SK-N-SH (cell line): ENCODE data around the gene LGR4. TPM values are rescaled to one million over a fixed set of nuclear protein-coding genes. Genes with fewer than 3 reads are reported as not detected.

Experiments
- CTCF ChIA-PET: fragments of 300-600, 350-600 bp; formaldehyde crosslinking; extraction: SDS; loops from one replicate; lab custom pipeline; 2021; lab: Yijun Ruan, JAX
- POLR2A ChIA-PET: fragments of 350-600 bp; sonication (Branson Sonifier 250); formaldehyde crosslinking; extraction: SDS; loops from one replicate; lab custom pipeline; 2020; ENCODE audit warnings: antibody characterized with exemption, inconsistent platforms; lab: Yijun Ruan, JAX
- DNase-seq: peaks from one replicate; pipeline ENCODE4 v3.0.0; 2012
- H2AFZ ChIP-seq: fragments of 200-600 bp; sonication (generic); 2 replicates; pipeline ENCODE4 v1.8.1; 2016; ENCODE audit warnings: antibody characterized with exemption, mild to moderate bottlenecking, low read depth
- H3F3A ChIP-seq: fragments of 200-600 bp; sonication (generic); replicated peaks from 2 replicates; pipeline ENCODE3; 2016; ENCODE audit warnings: antibody characterized with exemption, mild to moderate bottlenecking; ENCODE audit not compliant: insufficient read depth
- H3K27ac ChIP-seq, 2 experiments: fragments of 200-500 bp in 1 of 2; fragments of 200-600 bp in 1 of 2; sonication (Bioruptor generic) in 1 of 2; sonication (generic), shearing (Covaris generic) in 1 of 2; 2 replicates each; pipeline versions ENCODE4 v1.5.1 to v1.6.1; 2014 to 2016; ENCODE audit warnings: low read depth in 2 of 2, inconsistent platforms in 1 of 2, low read length in 1 of 2, mild to moderate bottlenecking in 1 of 2, mixed read lengths in 1 of 2
- H3K27me3 ChIP-seq: fragments of 200-600 bp; sonication (generic), shearing (Covaris generic); 2 replicates; pipeline ENCODE4 v1.6.1; 2016; ENCODE audit warnings: mixed run types; ENCODE audit not compliant: insufficient read depth
- H3K36me3 ChIP-seq, 2 experiments: fragments of 200-500 bp in 1 of 2; fragments of 200-600 bp in 1 of 2; sonication (Bioruptor generic) in 1 of 2; sonication (generic) in 1 of 2; replicated peaks in 1 of 2; 2 replicates each; pipeline versions ENCODE3 to v1.5.1; 2014 to 2016; ENCODE audit warnings: low read length in 1 of 2, mild to moderate bottlenecking in 1 of 2; ENCODE audit not compliant: insufficient read depth in 2 of 2, control insufficient read depth in 1 of 2
- H3K4me1 ChIP-seq, 2 experiments: fragments of 200-500 bp in 1 of 2; fragments of 200-600 bp in 1 of 2; sonication (Bioruptor generic) in 1 of 2; sonication (generic), shearing (Covaris generic) in 1 of 2; 2 replicates each; pipeline versions ENCODE4 v1.5.1 to v1.6.1; 2014 to 2016; ENCODE audit warnings: low read depth in 1 of 2, low read length in 1 of 2, mixed run types in 1 of 2; ENCODE audit not compliant: insufficient read depth in 2 of 2, control insufficient read depth in 1 of 2
- H3K4me2 ChIP-seq: fragments of 200-600 bp; sonication (generic), shearing (Covaris generic); 2 replicates; pipeline ENCODE4 v1.6.1; 2017; ENCODE audit warnings: mixed run types
- H3K4me3 ChIP-seq, 2 experiments: fragments of 200-500 bp in 1 of 2; fragments of 200-600 bp in 1 of 2; sonication (Bioruptor generic) in 1 of 2; sonication (generic), shearing (Covaris generic) in 1 of 2; 2 replicates each; pipeline versions ENCODE4 v1.5.1 to v1.8.1; 2014 to 2016; ENCODE audit warnings: low read depth in 2 of 2, inconsistent platforms in 1 of 2, low read length in 1 of 2, mild to moderate bottlenecking in 1 of 2, mixed read lengths in 1 of 2, moderate library complexity in 1 of 2
- H3K79me2 ChIP-seq: fragments of 200-600 bp; sonication (generic); 2 replicates; pipeline ENCODE4 v1.8.1; 2017; ENCODE audit warnings: mild to moderate bottlenecking; ENCODE audit not compliant: insufficient read depth
- H3K9ac ChIP-seq: fragments of 200-600 bp; sonication (generic); 2 replicates; pipeline ENCODE4 v1.6.1; 2017; ENCODE audit warnings: mixed run types
- H3K9me2 ChIP-seq: fragments of 200-600 bp; sonication (generic); 2 replicates; pipeline ENCODE4 v1.6.1; 2017; ENCODE audit warnings: mixed run types
- H3K9me3 ChIP-seq: fragments of 200-600 bp; sonication (generic); 2 replicates; pipeline ENCODE4 v1.6.1; 2017; ENCODE audit warnings: mixed run types, mild to moderate bottlenecking, moderate library complexity
- H4K20me1 ChIP-seq: fragments of 200-600 bp; sonication (generic); 2 replicates; pipeline ENCODE4 v1.6.1; 2017; ENCODE audit warnings: mild to moderate bottlenecking, mixed run types; ENCODE audit not compliant: insufficient read depth
- CHD2 ChIP-seq: fragments of 150-350 bp; IDR thresholded peaks from 2 replicates; pipeline ENCODE4 v1.6.1; 2018; ENCODE audit warnings: low read length; ENCODE audit not compliant: partially characterized antibody
- EZH2phosphoT487 ChIP-seq: fragments of 200-600 bp; sonication (generic); IDR thresholded peaks from 2 replicates; pipeline ENCODE4 v1.6.1; 2017; ENCODE audit warnings: low read depth, mixed run types, mild to moderate bottlenecking, antibody characterized with exemption, moderate library complexity, borderline replicate concordance
- FOSL2 ChIP-seq: IDR thresholded peaks from 2 replicates; pipeline ENCODE4 v1.4.0; 2012; ENCODE audit warnings: low read depth, mild to moderate bottlenecking, moderate library complexity, borderline replicate concordance
- GATA2 ChIP-seq: sonication (generic); formaldehyde crosslinking; IDR thresholded peaks from 2 replicates; pipeline ENCODE4 v1.5.0; 2020; ENCODE audit warnings: mild to moderate bottlenecking, missing genetic modification reagents
- JUND ChIP-seq: IDR thresholded peaks from 2 replicates; pipeline ENCODE4 v1.4.0; 2012
- MEF2A ChIP-seq: IDR thresholded peaks from 2 replicates; pipeline ENCODE4 v1.4.0; 2012; ENCODE audit warnings: low read depth, borderline replicate concordance
- MXI1 ChIP-seq: IDR thresholded peaks from 2 replicates; pipeline ENCODE4 v1.6.1; 2012; ENCODE audit warnings: mild to moderate bottlenecking, low read depth, low read length, improper control_type of control experiment
- NFIC ChIP-seq: IDR thresholded peaks from 2 replicates; pipeline ENCODE4 v1.4.0; 2012; ENCODE audit warnings: borderline replicate concordance
- NRF1 ChIP-seq: IDR thresholded peaks from 2 replicates; pipeline ENCODE4 v1.6.1; 2012; ENCODE audit warnings: low read depth, mild to moderate bottlenecking, low read length
- REST ChIP-seq: IDR thresholded peaks from 2 replicates; pipeline ENCODE4 v1.6.1; 2012; ENCODE audit warnings: mild to moderate bottlenecking, low read depth, low read length, moderate library complexity
- RFX5 ChIP-seq: IDR thresholded peaks from 2 replicates; pipeline ENCODE4 v1.6.1; 2012; ENCODE audit warnings: mild to moderate bottlenecking, improper control_type of control experiment, low read length
- TEAD4 ChIP-seq: IDR thresholded peaks from 2 replicates; pipeline ENCODE4 v1.4.0; 2012; ENCODE audit warnings: mild to moderate bottlenecking, borderline replicate concordance; ENCODE audit not compliant: insufficient read depth
- USF2 ChIP-seq: fragments of 150-350 bp; IDR thresholded peaks from 2 replicates; pipeline ENCODE4 v1.6.1; 2017; ENCODE audit warnings: antibody characterized with exemption, low read length, low read depth, borderline replicate concordance
- YY1 ChIP-seq: IDR thresholded peaks from 2 replicates; pipeline ENCODE4 v1.4.0; 2012; ENCODE audit warnings: low read depth, mild to moderate bottlenecking
- WGBS: methylation state at CpG from one replicate; pipeline ENCODE4 v1.1.6; 2017; ENCODE audit warnings: low lambda C conversion rate; 5-methylcytosine and 5-hydroxymethylcytosine counted together
- polyA plus RNA-seq, 3 experiments: library from polyadenylated mRNA; depleted of rRNA; stranded (reverse); fragments of >200 nt; gene quantifications; 2 replicates each; pipeline ENCODE4 v1.2.3, GENCODE V29; 2012
- TF ChIP-seq, protein P1 (sequence below): IDR thresholded peaks from 2 replicates; pipeline ENCODE4 v1.4.0; 2012; ENCODE audit warnings: low read depth
- TF ChIP-seq, protein P2 (sequence below): fragments of 150-350 bp; IDR thresholded peaks from 2 replicates; pipeline ENCODE4 v1.6.1; 2016; ENCODE audit warnings: mild to moderate bottlenecking, low read depth, low read length
- TF ChIP-seq, protein P3 (sequence below): IDR thresholded peaks from 2 replicates; pipeline ENCODE4 v1.4.0; 2012; ENCODE audit warnings: low read depth, borderline replicate concordance

The LGR4 gene
- polyA plus RNA-seq, 1 of the 3 experiments (the other 2 are of a cell fraction): 2.6 TPM

DNA sequence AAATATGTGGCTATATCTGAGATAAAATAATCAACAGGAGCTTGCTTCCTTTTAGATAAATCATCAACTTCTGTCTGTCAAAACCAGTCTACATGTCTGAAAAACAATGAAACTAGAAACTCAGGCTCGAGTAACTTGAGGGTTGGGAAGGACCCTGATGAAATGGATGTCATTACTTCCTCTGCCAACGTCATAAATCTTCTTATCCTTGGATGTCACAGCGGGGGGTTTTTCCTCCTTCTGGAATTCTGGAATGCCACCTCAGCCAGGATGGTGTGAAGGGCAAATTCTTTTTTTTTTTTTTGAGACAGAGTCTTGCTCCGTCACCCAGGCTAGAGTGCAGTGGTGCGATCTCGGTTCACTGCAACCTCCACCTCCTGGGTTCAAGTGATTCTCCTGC is 13.4 kb downstream of the LGR4 start:
- Histone ChIP-seq H3K27me3 (no peaks in the 10 kb centered on the region), H3K9me2 (no peaks in the 10 kb centered on the region), H3K79me2 (peaks cover 28% of the 10 kb centered on the region), H3K9ac (no peak overlapping the region), H3K9me3 (no peaks in the 10 kb centered on the region), H3K4me2 (no peak overlapping the region), H3F3A (peaks cover 15% of the 10 kb centered on the region), H3K27ac (no peak overlapping the region), H3K4me3 (no peak overlapping the region), H2AFZ (no peak overlapping the region), H4K20me1 (no peaks in the 10 kb centered on the region), H3K4me1 (peaks cover 2 to 39% of the 10 kb centered on the region in 2 experiments; a peak in 3 of 4 replicates), H3K36me3 (no peaks in the 10 kb centered on the region)
- WGBS: 77% methylated on average over 6 of the region's 6 CpGs
- ChIA-PET POLR2A (no interaction called here), CTCF (interaction anchor here (1.1 to 1.3 kb wide), 2 partner anchors 9 to 163 kb away, joined by 3 read pairs; no protein-coding TSS in a partner anchor)
- TF ChIP-seq EZH2phosphoT487: no peak
- no peak for TF ChIP-seq FOSL2
- TF ChIP-seq MXI1: no peak
- no peak for TF ChIP-seq RFX5
- no peak for TF ChIP-seq GATA2 (CRISPR knock-in tag)
- no peak for TF ChIP-seq NFIC
- no peak for TF ChIP-seq YY1
- TF ChIP-seq, protein P1, sequence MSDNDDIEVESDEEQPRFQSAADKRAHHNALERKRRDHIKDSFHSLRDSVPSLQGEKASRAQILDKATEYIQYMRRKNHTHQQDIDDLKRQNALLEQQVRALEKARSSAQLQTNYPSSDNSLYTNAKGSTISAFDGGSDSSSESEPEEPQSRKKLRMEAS: no peak
- TF ChIP-seq JUND: no peak
- TF ChIP-seq, protein P2, sequence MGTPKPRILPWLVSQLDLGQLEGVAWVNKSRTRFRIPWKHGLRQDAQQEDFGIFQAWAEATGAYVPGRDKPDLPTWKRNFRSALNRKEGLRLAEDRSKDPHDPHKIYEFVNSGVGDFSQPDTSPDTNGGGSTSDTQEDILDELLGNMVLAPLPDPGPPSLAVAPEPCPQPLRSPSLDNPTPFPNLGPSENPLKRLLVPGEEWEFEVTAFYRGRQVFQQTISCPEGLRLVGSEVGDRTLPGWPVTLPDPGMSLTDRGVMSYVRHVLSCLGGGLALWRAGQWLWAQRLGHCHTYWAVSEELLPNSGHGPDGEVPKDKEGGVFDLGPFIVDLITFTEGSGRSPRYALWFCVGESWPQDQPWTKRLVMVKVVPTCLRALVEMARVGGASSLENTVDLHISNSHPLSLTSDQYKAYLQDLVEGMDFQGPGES: no peak
- TF ChIP-seq REST: no peak
- TF ChIP-seq MEF2A: no peak
- no peak for TF ChIP-seq CHD2
- TF ChIP-seq USF2: no peak
- TF ChIP-seq, protein P3, sequence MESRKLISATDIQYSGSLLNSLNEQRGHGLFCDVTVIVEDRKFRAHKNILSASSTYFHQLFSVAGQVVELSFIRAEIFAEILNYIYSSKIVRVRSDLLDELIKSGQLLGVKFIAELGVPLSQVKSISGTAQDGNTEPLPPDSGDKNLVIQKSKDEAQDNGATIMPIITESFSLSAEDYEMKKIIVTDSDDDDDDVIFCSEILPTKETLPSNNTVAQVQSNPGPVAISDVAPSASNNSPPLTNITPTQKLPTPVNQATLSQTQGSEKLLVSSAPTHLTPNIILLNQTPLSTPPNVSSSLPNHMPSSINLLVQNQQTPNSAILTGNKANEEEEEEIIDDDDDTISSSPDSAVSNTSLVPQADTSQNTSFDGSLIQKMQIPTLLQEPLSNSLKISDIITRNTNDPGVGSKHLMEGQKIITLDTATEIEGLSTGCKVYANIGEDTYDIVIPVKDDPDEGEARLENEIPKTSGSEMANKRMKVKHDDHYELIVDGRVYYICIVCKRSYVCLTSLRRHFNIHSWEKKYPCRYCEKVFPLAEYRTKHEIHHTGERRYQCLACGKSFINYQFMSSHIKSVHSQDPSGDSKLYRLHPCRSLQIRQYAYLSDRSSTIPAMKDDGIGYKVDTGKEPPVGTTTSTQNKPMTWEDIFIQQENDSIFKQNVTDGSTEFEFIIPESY: no peak
- TF ChIP-seq TEAD4: no peak
- TF ChIP-seq NRF1: no peak
- DNase-seq: no peak
